ENCODE data around the gene KLHL6.
"Not testable (repeated sequence)": the region's sequence is repeated elsewhere in the genome, so short reads cannot be mapped to it uniquely, and the experiment has no call there.

The KLHL6 gene

GRCh38 chr3:183528758-183529157 lies 26.7 kb downstream of the KLHL6 start:
- DNase-seq: not testable (repeated sequence)

- no peak for DNase-seq
These were observed 27.8 kb downstream of the KLHL6 start for GRCh38 chr3:183527428-183528379.

DNA sequence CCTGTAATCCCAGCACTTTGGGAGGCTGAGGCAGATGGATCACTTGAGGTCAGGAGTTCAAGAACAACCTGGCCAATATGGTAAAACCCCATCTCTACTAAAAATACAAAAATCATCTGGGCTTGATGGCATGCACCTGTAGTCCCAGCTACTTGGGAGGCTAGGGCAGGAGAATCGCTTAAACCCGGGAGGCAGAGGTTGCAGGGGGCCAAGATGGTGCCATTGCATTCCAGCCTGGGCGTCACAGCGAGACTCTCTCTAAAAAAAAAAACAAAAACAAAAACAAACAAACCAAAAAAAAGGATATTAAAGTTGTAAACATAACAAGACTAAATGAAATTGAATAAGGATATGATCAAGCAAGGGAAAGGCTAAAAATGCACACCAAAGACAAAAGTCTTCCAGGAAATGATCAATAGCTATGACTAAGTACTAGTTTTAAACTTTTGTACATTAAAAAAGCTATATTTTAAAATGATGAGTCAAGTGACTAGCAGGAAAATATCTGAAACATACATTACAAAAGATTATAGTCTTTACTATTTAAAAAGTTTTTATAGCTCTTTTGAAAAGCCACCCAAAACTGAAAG lies 28.6 kb downstream of the KLHL6 start:
- no peak for DNase-seq

DNA sequence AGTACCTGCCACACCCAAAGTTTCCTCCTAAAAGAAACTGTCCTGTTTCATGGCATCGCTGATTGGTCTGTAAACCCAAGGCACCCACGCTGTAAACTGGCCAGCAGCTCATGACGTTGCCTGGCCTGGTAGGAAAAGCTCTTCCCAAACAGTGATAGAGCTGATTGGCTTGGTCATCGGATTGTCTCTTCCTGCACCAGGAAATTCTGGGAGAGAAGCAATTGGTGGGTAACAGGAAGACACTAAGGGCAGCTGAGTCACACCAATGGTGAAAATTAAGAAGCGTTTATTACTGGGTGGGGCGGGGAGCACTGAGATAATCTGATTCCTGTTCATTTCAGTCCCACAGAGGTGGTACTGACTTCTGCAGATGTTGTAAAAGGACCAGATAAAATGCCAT lies 31.0 kb downstream of the KLHL6 start:
- no peak for DNase-seq

GRCh38 chr3:183520741-183521556 lies 34.6 kb downstream of the KLHL6 start:
- not testable (repeated sequence) for DNase-seq

DNA sequence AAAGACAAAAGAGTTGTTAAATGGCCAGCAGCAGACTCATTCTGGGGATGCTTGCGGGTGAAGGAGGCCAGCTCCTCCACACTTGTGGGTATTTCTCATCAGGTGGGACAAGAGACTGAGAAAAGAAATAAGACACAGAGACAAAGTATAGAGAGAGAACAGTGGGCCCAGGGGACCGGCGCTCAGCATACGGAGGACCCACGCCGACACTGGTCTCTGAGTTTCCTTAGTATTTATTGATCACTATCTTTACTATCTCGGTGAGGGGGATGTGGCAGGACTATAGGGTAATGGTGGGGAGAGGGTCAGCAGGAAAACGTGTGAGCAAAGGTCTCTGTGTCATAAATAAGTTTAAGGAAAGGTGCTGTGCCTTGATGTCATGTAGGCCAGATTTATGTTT lies 35.2 kb downstream of the KLHL6 start:
- DNase-seq: not testable (repeated sequence)

- DNase-seq: no peak
These were observed 35.6 kb downstream of the KLHL6 start for GRCh38 chr3:183519891-183520290.

DNA sequence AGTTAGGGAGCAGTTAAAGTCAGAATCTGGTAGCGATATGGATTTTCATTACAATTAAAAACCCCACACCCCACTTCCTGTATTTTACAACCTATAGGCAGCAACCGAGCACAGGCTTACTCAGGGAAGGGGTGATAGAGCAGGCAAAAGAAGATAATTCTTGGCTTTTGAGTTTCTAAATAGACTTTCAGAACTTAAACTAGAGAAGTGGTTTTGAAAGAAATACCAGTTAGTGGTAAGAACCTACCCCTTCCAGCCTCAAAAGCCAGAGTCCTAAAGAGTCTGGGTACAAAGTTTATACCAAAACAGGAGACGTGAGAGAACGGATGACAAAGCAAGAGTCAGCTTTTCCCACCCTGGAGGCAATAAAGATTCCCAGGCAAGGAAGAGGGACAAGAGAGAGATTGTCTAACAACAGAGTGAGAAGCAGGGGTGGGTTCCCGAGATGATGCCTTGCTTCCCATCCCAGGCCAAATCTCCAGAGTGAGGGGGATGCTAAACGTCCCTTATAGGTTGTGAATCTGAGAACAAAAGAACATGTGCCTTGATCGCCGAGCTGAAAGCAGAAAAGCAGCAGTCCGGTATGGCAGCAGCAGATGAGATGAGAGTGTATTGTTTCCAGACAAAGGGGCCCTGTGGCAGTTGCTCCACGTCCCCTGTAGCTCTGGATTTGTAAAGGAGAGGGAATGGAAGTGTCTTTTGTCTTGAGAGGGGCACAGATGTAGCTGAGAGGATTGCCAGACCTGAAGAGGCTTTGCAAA lies 36.8 kb downstream of the KLHL6 start:
- DNase-seq: no peak

GRCh38 chr3:183517607-183518006 lies 37.9 kb downstream of the KLHL6 start:
- DNase-seq: no peak

- no peak for DNase-seq
These were observed 39.3 kb downstream of the KLHL6 start for GRCh38 chr3:183515968-183516851.

GRCh38 chr3:183514021-183514420 lies 41.5 kb downstream of the KLHL6 start:
- no peak for DNase-seq

- no peak for DNase-seq
These were observed 42.3 kb downstream of the KLHL6 start for GRCh38 chr3:183513046-183513706.

- not testable (repeated sequence) for DNase-seq
These were observed 44.0 kb downstream of the KLHL6 start for GRCh38 chr3:183511286-183512131.

- DNase-seq: no peak
These were observed 46.7 kb downstream of the KLHL6 start for GRCh38 chr3:183508821-183509220.

- no peak for DNase-seq
These were observed 48.0 kb downstream of the KLHL6 start for GRCh38 chr3:183507551-183507950.

GRCh38 chr3:183506674-183507320 lies 48.7 kb downstream of the KLHL6 start:
- no peak for DNase-seq

DNA sequence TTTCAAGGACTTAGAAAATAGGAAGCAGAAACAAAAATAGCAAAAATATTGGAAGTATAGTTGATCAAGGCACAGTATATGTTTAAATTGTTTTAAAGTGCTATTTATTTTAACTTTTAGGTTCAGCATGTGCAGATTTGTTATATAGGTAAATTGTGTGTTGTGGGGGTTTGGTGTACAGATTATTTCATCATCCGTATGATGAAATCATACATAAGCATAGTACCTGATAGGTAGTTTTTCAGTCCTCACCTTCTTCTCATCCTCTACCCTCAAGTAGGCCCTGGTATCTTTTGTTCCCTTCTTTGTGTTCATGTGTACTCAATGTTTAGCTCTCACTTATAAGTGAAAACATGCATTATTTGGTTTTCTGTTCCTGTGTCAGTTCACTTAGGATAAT lies 50.9 kb downstream of the KLHL6 start:
- no peak for DNase-seq

GRCh38 chr3:183503746-183504145 lies 51.8 kb downstream of the KLHL6 start:
- no peak for DNase-seq
